HCT116 (cell line): ENCODE measurements around the gene HIPK2.

ENCODE experiments used
- EGR1 ChIP-seq: IDR thresholded peaks from 2 replicates; pipeline ENCODE4 v1.6.1; 2012; ENCODE audit warnings: low read depth
- ELF1 ChIP-seq: IDR thresholded peaks from 2 replicates; pipeline ENCODE4 v1.6.1; 2012; ENCODE audit warnings: low read depth, borderline replicate concordance
- TF ChIP-seq, protein P1 (sequence below), 3 experiments: fragments of 200-600 bp in 1 of 3; sonication (generic) in 1 of 3; IDR thresholded peaks in 2 of 3; conservative IDR thresholded peaks in 1 of 3; 2 replicates each; pipeline ENCODE4 v1.5.1; 2012 to 2017; ENCODE audit warnings: low read depth in 2 of 3, low read length in 2 of 3, antibody characterized with exemption in 1 of 3, borderline replicate concordance in 1 of 3, control low read depth in 1 of 3, mild to moderate bottlenecking in 1 of 3, mixed read lengths in 1 of 3, mixed run types in 1 of 3, moderate library complexity in 1 of 3; ENCODE audit not compliant: insufficient read depth in 1 of 3

DNA sequence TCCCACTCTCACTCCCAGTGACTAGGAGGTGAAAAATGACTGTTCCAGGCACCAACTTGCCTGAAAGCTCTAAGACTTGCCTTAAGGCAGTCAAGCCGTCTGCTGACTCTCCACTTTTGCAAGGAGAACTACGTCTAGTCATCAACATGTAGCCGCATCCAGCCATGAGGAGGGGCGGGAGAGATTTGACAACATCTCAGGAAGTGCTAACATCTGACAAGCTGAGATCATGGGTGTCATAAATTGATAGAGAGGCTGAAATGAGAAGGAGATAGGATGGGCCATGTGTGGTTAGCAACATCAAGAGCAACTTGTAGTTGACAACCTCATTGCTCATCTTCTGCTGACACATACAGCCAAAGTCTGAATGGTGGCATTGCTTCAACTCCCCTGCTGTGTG is 42.3 kb upstream of the HIPK2 start:
- no peak for TF ChIP-seq ELF1
- TF ChIP-seq EGR1, result no peak
- TF ChIP-seq, protein P1, sequence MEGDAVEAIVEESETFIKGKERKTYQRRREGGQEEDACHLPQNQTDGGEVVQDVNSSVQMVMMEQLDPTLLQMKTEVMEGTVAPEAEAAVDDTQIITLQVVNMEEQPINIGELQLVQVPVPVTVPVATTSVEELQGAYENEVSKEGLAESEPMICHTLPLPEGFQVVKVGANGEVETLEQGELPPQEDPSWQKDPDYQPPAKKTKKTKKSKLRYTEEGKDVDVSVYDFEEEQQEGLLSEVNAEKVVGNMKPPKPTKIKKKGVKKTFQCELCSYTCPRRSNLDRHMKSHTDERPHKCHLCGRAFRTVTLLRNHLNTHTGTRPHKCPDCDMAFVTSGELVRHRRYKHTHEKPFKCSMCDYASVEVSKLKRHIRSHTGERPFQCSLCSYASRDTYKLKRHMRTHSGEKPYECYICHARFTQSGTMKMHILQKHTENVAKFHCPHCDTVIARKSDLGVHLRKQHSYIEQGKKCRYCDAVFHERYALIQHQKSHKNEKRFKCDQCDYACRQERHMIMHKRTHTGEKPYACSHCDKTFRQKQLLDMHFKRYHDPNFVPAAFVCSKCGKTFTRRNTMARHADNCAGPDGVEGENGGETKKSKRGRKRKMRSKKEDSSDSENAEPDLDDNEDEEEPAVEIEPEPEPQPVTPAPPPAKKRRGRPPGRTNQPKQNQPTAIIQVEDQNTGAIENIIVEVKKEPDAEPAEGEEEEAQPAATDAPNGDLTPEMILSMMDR (IDR thresholded peaks at IDR 0.05 in 2 of 3, conservative IDR thresholded peaks at IDR 0.05 in 1 of 3; ENCODE audit: borderline replicate concordance in 1 of 3, insufficient read depth in 1 of 3, low read depth in 2 of 3, low read length in 2 of 3), result no peak
